ENCODE data around the gene COLGALT1.

GRCh38 chr19:17550076-17550667 is 5.3 kb upstream of the COLGALT1 start:
- TF ChIP-seq TAF1 (IDR thresholded peaks at IDR 0.05; ENCODE audit: borderline replicate concordance, insufficient read depth, low read length) (no peak), POLR2AphosphoS5 (IDR thresholded peaks at IDR 0.05; ENCODE audit: low read depth, low read length) (no peak)

Measured in PFSK-1 (cell line).